GOT3 (cell line): ENCODE data around the gene PKP1.

Experiments used
- DNase-seq: peaks from one replicate; lab custom pipeline; 2025; ENCODE audit warnings: mixed read lengths; lab: John Stamatoyannopoulos, UW

The PKP1 gene

DNA sequence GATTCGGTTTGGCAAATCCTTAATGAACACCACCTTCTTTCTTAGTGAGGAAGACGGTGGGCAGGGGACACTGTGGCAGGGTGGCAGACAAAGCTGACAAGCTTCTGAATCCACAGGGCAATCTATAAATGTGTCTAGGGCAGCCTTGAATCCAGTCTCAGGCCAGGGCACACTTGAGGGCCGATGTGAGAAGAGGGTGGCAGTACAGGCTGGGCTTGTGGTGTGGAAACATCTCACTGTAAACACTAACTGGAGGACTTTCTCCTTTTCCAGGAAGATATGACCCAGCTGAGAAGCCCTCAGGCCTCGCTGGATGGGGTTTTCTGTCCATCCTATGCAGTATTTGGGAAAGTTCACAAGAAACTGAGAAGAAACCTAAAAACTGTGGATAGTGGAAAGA lies 46.5 kb downstream of the PKP1 start:
- no peak for DNase-seq

DNA sequence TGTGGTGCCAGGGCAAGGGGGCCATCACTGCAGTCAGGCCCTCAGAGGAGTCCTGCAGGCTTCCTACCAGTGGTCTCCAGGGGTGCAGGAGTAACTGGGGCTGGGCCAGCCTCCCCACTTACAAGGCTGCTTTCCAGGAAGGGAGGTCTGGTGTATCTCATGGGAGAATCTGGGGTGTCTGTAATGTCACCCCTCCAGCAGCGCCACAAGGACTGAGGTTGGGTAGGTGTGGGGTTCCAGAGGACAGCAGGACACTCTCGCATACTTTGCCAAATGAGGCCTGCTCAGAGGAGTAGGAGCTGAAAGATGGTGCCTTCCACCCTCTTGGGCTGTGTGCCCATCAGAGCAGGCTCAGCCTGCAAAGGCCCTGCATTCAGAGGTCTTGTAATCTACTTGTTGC lies 47.2 kb downstream of the PKP1 start:
- DNase-seq, result no peak

DNA sequence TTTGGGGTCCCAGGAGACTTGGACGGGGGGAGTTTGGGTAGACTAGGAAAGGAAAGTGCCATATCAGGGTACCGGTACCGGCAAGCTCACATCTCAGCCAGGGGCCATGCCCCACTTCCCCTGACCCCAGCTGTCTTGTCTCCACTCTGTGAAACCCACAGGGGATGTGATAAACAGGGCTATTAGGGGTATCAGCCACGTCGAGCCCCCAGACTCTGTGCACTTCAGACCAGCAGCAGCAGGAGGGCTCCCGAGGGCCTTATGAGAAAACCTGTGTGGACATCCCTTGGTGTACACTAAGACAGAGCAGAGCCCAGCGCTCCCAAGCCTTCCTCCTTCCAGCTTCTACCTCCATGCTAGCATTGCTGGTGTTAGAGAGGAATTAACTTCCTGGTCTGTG lies 47.9 kb downstream of the PKP1 start:
- DNase-seq, result no peak

DNA sequence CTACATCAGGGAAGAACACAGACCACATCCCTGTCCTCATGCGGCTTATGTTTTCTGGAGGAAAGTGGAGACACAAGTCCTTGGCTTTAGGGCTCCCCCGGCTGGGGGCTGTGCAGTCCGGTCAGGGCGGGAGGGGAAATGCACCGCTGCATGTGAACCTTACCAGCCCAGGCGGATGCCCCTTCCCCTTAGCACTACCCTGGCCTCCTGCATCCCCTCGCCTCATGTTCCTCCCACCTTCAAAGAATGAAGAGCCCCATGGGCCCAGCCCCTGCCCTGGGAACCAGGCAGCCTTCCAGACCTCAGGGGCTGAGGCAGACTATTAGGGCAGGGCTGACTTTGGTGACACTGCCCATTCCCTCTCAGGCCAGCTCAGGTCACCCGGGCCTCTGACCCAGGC lies 48.7 kb downstream of the PKP1 start:
- DNase-seq, result no peak

DNA sequence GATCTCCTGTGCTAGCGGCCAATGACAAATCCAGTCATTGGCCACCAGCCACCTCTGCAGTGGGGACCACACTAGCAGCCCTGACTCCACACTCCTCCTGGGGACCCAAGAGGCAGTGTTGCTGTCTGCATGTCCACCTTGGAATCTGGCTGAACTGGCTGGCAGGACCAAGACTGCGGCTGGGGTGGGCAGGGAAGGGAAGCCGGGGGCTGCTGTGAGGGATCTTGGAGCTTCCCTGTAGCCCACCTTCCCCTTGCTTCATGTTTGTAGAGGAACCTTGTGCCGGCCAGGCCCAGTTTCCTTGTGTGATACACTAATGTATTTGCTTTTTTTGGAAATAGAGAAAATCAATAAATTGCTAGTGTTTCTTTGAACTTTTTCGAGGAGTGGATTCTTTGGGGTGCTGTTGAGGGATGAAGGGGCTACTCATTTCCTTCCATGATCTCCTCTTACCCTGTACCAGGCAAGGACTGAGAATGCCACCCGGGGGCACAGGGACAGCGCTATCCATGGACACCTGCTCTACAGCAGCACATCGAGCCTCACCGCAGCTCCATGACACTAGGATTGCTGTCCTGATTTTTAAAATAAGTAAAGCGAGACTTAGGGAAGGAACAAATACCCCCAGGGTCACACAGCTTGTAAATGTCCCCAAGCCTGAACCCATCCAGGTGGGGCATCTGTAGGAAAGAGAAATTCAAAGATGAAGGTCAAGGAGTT lies 49.5 kb downstream of the PKP1 start:
- no peak for DNase-seq

DNA sequence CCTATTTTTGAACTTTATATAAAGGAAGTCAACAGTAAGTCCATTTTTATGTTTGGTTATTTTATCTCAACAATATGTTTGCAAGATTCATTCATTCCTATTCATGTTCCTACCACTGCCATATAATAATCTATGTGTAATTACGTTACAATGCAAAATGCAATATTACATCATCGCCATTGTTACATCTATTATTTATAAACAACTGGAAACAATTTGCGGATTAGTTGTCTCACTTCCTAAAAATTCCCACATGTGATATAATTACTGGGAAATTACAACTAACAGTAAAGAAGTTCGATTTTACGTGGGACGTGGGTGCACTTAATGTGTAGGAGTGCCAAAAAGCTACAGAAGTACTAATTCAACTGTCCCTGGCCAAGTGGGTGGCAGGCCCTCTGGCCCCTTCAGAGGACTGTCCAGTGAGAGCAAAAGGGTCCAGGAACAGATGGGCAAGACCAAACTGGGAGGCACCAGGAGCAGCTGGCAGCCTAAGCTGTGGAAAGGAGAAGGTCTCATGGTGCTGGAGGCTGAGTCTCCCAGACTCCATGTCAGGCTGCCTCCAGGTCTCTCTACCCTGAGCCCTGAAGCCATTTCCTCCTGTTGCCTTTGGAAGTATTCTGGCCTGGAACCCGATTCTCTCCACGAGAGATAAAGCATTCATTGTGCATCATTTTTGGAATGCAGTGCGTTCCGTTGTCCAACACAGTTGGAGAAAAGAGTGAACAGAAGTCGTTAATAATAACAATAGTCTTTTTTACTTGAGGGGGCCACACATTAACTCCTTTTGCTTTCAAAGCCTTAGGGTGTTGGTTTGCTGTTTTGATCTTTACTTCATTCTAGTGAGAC lies 51.2 kb downstream of the PKP1 start:
- no peak for DNase-seq

DNA sequence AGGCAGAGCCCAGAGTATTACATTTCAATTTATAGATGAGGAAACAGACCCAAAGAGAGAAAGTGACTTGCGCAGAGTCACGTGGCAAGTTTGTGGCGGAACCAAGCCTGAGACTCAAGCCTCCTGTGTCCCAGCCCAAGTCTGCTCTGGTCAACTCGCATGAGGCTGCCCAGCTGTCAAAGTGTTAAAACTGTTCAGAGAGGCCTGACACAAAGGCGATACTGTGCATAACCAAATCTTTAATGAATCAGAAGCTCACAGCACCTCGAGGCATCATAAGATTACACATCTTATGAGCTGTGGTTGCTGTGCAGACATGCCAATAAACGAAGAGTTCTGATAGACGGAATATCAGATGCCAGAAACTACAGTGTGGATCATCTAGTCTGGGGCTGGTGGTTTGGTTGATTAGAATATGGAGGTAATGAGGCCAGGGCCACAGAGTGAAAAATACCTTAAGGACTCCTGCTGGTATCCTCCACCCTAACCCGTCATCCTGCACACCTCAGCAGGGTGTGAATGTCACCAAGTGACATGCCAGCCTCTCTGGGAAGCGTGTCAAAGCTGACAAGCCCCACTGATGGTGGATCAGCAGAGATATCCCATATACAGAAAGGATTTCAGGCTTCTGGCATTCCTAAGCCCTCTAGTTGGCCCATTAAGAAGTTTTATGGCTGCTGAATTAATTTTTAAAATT lies 52.0 kb downstream of the PKP1 start:
- DNase-seq, result no peak

DNA sequence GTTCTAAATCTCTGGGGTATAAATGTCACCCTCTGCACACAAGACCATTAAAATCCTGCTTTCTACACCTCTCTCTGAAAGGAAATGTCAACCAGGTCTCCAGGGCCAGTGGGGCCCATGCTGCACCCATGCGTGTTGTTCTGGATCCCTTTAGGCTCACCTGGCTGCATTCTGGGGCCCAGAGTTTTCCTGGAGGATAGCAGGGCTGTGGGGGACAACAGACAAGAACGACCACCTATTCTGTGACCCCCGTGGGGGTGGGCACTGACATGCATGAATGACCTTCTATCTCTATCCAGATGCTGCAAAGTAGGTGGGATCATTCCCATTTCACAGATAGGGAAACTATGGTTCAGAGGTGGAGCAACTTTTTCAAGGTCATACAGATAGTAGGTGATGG lies 52.6 kb downstream of the PKP1 start:
- DNase-seq, result no peak

DNA sequence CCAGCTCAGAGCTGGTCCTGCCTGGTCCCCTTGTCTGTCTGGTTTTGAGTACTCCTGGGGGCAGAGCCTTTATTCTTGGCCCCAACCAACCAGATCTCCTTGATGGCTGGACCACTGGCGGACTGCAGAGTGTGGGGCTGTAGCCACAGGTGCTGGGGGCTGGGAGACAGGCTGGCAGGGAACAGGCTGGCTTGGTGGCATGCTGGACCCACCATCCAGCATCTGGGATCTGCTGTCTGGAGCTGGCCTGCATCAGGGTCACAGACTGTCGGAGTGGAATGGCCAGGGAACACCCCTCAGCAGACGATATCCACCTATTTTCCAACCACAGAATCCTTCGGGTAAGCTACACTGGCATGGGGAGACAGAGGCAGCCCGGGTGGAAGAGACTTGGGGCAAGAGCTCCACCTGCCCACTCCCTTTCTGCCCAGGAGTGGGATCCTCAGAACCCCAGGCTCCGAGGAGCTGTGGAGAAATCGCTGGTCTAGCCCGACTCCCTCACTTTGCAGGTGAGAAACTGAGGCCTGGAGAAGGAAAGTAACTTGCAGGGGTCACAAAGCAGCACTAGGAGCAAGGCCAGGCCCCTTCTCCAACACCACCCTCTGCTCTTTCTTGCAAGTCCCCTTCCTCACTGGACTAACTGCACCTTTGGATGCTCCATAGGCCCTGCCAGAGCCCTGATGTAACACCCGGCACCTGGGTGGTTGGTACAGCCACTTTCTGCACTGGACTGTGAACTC lies 53.6 kb downstream of the PKP1 start:
- no peak for DNase-seq

DNA sequence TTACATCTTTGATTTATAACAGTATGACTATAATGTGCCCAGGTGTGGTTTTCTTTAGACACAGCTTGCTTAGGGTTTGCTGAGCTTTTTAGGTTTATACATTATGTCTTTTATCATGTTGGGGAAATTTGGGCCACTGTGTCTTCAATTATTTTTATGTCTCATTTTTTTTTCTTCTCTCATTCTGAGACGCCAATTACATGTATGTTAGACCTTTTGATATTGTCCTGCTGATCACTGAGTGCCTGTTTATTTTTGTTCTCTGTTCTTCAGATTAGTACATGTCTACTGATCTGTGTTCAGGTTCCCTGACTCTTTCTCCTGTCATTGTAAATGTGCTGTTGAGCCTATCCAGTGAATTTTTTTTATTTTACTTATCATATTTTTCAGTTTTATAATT lies 58.1 kb downstream of the PKP1 start:
- no peak for DNase-seq

DNA sequence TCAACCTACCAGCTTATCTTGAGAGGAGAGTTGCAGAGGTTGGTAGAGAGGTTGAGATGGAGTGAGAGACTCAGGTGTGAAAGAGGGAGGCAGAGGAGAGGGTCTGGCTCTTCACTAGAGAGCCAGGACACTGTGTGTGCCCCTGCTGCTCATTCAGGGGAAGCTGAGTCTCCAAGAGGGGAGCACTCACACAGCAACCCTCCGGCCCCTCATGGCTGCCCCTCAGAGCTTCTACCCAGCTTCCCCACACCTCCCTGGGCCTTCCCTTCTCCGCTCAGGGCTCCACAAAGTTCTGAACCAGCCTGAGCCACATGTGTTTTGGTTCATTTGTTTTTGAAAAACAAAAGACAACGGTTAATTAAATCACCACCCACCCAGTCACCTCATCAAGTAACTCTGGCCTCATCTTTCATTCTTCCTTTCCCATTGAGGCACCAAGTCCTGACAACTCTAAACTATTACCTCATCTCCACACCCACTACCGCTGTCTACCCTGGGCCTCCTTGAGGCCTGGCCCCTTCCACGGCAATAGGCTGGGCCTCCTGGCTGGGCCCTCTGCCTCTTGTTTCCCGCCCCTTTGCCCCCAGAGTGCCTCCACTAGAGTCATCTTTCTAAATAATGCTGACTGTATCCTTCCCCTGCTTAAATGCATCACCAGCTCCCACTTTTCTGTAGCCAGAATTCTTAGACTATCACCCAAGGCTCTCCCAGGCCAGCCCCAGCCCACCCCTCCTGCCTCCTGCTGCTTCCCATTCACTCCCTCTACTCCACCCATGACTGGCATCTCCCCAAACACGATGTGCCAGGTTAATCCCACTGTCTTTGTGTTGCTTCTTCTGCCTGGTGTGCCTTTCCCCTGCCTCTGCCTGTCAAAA lies 61.1 kb downstream of the PKP1 start:
- DNase-seq, result no peak

DNA sequence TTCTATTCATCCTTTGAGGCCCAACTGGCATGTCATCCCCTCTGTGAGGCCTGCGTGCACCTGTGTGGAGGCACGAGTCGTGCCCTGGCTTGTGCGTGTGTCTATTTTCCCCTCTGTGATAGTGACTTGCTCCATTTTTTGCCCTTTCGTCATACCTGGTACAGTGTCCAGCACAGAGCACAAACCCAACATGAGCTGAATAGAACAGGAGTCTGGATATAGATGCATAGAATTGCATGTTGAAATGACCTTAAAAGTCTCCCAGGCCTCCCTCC lies 61.7 kb downstream of the PKP1 start:
- no peak for DNase-seq

DNA sequence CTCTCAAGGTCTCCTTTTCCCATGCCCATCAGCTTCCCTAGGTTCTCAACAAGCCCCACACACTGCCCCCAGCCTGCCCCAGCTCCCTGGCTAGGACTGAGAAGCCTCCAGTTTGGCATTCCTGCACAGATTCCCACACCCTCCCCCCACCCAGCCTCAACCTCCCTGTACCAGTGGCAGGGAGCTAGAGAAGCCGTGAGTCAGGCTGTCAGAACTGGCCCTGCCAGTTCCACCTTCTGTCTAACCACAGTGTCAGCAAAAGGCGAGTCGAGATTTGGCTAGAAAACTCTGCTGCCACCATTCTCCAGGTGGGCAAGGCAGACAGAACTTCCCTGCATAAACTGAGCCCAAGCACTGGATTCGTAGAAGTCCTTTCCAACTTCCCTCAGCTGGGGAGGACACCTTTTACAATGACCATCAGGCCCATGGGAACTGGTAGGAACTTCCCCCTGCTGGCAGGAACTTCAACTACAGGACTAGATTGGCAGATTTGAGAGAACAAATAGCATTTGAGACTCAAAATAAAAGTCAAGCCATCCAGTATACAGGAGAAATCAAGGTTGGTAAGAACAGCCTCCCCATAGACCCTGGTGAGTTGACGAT lies 63.1 kb downstream of the PKP1 start:
- DNase-seq, result no peak

DNA sequence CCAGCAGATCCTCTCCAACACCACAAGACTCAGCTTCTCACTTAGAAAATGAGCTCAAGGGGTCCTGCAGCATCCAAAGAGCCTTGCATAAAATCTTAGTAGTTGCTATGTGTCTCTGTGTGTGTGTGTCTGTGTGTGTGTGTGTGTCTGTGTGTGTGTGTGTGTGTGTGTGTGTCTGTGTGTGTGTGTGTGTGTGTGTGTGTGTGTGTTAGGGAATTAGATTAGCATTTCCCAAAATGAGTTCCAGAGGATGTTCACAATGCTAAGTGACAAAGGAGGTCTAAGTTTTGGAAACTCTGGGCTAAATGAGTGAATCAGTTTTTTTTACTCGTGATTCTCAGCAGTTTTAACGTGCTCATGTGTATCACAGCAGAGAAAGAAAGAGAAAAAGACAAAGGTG lies 63.7 kb downstream of the PKP1 start:
- no peak for DNase-seq

DNA sequence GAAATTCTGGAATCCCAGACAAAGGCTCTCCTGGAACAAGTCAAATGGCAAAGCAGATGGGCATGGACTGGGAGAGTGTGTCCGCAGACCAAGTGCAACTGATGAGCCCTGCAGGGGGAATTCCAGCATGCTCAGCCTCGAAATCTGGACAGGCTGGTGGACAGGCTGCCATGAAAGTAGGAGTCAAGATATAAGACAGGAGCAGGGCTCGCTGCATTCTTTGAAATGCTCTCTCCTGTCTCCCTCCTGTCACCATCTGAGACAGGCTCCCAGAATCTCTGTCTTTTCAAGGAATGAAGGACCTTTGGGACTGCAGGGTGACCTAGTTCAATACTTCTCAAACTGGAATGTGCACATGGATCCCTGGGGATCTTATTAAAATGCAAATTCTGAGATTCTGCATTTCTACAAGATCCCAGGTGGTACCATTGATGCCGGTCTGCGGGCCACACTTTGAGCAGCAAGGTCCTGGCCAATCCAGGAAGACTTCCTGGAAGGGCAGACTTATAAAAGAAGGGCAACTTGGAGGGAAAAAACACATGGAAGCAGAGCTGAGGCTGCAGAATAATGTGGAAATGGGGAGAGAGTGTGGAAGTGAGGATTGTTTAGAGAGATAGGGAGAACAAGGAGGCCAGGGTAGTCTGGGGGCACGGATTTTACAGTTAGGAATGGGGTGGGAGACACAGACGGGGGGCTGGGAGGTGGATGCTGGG lies 64.3 kb downstream of the PKP1 start:
- DNase-seq, result no peak

DNA sequence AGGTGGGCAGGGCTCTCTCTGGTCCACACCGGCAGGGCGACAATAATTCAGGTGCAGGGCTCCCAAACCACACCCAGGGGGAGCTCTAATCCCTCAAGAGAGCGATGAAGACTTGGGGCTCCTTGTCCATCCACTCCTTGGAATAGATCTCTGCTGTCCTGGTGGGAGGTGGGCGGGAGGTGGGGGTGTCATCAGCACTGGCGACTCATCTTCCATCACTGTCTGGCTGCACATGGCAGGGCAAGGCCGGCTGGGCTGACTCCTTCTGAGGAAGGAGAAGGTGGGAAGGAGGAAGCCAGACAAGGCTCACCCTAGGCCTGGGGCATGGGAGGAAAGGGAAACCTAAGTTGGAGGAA lies 64.9 kb downstream of the PKP1 start:
- no peak for DNase-seq

DNA sequence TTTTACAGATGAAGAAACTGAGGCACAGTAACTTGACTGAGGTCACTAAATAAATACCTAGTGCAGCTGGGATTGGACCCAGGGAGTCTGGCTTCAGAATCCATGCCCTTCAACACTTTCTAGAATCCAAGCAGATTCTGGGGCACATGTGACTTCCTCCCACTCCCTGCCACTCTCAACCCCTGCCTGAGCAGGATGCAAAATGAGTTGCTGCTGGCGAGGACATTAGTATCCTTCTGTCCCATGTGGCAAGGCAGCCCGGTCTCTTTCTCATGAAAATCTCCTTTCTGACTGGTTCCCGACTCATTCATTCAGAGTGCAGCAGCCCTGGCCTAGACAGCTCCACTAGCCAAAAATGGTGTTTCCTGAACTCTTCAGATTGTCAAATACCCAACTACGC lies 65.8 kb downstream of the PKP1 start:
- no peak for DNase-seq

DNA sequence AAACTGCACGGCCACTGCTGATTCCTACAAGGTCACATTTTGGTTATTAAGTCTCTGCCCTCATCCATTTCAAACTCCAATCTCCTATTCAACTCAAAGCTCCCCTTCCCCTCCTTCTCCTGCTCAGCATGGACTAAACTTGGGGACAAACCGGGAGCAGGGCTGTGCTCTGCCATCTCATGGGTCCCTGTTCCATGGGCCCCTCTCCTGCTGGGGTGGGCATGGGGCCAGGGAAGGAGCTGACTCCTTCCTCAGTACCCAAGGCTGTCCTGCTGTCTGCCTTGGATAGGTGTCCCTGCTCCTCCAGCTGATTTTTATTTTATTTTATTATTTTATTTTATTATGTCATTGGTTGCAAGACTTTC lies 67.0 kb downstream of the PKP1 start:
- DNase-seq, result no peak

DNA sequence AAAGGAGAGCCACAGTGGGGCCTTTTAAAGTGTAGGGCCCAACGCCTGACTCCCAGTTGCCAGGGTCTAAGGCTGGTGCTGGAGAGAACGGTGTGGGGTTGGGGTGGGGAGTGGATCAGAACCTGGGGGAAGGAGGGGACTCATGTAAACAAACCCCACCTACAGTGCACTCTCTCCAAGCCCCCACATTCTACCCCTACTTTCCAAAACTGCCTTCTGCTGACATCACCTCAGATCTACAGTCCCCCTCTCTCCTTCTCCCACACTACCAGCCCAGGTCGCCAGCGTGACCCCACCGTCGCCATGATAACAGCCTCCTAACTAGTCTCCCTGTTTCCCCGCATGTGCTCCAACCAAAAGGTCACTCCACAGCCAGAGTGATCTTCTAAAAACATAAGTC lies 67.6 kb downstream of the PKP1 start:
- no peak for DNase-seq

DNA sequence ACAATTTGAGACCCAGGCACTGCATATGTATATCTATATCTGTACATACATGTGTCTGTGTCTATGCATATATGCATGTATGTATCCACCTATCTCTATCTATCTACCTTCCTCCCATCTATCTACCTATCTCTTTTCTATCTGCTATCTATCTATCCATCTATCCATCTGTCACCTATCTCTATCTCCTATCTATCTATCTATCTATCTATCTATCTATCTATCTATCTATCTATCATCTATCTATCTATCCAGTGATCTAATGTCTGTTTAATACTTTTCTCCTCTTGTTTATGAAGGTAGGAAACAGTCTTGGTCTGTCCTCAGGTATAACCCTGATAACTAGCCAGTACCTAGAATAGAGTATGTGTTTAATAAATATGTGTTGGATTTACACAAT lies 68.3 kb downstream of the PKP1 start:
- no peak for DNase-seq
